HG03175 (cell line): ENCODE results near the gene SRRM2.

ENCODE experiments used
- ATAC-seq: cut with Tn5 transposase; IDR thresholded peaks from one replicate; pipeline ENCODE4 v1.9.1; 2021; ENCODE audit warnings: mild to moderate bottlenecking, moderate library complexity; ENCODE audit not compliant: unreplicated experiment

SRRM2 gene

DNA sequence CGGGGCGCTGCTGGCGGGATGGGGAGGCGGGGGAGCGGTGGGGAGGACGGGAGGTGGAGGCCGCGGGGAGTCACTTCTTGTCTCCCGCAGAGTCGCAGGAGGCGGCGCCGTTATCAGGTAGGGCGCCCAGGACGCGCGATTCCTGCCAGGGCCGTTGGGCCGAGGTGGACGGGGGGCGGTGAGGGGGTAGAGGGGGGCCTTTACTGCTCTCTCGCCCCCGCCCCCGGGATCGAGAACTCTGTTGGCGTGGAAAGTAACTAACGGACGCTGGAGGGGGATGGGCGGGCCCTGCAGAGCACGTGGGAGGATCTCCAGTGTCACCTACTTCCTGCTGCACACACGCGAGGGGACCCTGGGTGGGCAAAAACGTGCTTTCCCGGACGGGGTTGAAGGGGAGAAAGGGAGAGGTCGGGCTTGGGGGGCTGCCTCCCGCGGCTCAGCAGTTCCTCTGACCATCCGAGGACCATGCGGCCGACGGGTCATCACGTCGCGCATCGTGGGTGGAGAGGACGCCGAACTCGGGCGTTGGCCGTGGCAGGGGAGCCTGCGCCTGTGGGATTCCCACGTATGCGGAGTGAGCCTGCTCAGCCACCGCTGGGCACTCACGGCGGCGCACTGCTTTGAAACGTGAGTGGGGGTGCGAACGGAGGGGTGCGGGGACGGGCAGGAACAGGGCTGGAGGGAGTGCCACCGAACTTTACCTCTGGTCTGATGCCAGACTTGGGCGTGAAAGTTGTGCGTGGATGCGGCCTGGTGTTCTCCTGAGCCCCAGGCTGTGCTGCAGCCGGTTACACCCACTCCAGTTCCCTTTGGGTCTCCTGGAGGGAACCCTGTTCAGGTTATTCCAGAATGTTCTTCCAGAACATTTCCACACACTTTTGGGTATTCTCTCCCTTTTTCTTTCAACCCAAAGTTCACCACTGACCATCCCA lies 65.2 kb downstream of the SRRM2 start:
- ATAC-seq = no peak

DNA sequence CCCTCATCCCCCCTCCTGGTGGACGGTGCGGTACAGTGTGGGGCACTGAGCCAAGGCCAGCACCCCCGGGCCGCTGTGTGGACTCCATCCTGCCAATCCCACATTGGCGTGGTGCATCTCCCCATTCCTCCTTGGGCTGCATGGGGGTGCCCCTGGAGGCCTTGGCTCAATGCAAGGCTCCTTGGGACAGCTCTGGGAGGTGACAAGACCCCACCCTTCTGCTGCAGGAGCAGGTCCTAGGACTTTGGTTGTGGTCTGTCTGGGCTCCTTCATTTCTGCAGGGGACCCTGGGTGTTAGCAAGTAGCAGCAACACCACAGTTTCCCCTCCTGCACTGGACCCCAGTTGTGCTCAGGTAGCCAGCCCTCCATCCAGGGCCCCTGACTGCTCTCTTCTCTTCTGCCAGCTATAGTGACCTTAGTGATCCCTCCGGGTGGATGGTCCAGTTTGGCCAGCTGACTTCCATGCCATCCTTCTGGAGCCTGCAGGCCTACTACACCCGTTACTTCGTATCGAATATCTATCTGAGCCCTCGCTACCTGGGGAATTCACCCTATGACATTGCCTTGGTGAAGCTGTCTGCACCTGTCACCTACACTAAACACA lies 65.9 kb downstream of the SRRM2 start:
- ATAC-seq = no peak

DNA sequence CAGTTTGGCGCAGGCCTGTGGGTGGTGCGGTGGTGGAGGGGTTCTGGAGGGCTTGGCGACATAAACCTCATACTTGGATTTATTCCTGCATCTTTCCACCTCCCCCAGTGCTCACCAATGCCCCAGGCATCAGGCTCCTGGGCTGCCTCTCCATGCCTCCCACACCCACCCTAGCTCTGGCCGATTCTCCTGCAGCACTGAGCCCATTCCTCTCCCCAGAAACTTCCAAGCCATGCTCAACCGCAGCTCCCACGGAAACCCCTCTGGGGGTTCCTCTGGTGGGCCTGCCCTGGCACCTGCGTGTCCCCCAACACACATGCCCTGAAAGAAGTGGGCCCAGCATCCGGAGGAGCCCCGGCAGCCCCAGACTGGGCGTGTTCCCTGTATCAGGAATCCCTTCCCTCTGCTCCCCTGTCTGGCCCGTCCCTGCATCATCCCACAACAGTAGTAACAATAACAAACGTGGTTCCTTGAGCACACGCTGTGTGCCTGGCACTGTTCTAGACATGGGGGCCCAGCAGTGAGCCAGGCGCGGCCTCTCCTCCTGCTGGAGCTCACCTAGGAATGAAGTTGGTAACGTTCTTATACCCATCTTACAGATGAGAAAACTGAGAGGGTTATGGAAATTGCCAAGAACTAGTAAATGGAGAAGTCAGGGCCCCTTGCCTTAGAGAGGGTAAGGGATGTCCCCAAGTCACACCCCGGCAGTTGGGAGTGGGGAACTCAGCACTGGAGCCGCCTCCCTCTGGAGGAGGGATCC lies 66.9 kb downstream of the SRRM2 start:
- no peak for ATAC-seq

DNA sequence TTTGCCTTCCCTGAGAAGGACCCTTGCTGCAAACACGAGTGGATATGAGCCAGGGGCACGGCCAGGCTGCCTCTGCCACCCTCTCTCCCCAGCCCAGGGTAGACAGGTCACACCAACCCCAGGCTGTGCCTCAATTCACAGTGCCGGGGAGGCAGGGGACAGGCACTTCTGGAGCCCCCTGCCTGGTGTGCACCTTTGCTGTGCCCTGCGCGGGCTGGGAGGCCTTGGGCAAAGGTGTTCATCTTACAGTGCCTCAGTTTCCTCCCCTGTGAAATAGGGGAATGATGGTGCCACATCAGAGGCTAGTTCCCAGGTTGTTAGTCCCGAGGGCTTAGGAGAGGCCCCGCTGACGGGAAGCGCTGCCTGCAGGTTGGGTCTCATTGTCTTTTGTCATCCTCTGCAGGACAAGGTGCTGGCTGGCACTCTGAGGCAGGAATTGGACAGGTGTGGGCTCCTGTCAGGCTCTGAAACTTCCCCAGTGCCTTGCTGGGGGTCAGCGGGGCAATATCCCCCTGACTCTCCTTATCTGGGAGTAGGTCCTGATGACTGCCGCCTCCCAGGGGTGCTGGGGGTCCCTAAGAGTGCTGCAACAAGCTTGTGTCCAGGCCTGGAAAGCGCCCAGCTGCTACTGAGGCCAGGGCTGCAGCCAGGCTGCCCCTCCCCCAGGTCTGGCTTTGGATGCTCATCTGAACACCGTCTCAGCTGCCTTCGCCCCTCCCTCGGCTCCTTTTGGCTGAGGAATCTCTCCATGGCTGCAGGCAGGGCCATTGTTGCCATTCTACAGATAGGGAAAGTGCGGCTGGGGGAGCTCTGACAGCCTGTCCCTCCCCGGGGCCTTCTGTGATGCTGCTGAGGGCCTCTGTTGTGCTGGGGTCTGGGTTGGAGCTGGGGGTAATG lies 67.7 kb downstream of the SRRM2 start:
- no peak for ATAC-seq
